ENCODE data around the gene MPC1.
"Not testable (repeated sequence)": the region's sequence is repeated elsewhere in the genome, so short reads cannot be mapped to it uniquely, and the experiment has no call there.

MPC1 gene

DNA sequence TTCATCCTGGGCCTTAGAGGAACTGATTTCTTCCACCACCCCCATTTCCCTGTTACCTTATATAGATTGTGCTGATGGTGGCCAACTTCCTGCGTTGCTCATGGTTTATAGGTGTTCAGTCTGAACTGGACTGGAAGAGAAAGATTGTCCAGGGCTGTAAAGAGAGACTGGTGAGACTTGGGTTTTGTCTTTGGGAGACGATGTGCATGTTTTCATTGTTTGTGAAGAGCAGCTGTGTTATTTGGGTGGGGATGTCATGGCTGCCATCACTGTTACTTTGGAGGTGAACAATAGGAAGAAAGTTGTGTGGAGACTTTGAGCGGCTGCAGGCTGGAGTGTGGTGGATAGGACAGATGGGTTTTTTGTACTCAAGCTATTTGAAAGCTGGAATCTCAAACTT is 15.6 kb upstream of the MPC1 start:
- DNase-seq (ENCODE audit: low read depth): no peak
- no peak overlapping the region for H3K4me3 ChIP-seq (ENCODE audit: low read length)
- TF ChIP-seq, protein P1, sequence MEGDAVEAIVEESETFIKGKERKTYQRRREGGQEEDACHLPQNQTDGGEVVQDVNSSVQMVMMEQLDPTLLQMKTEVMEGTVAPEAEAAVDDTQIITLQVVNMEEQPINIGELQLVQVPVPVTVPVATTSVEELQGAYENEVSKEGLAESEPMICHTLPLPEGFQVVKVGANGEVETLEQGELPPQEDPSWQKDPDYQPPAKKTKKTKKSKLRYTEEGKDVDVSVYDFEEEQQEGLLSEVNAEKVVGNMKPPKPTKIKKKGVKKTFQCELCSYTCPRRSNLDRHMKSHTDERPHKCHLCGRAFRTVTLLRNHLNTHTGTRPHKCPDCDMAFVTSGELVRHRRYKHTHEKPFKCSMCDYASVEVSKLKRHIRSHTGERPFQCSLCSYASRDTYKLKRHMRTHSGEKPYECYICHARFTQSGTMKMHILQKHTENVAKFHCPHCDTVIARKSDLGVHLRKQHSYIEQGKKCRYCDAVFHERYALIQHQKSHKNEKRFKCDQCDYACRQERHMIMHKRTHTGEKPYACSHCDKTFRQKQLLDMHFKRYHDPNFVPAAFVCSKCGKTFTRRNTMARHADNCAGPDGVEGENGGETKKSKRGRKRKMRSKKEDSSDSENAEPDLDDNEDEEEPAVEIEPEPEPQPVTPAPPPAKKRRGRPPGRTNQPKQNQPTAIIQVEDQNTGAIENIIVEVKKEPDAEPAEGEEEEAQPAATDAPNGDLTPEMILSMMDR (IDR thresholded peaks at IDR 0.05; ENCODE audit: insufficient read depth, low read depth, low read length, missing control alignments): no peak

DNA sequence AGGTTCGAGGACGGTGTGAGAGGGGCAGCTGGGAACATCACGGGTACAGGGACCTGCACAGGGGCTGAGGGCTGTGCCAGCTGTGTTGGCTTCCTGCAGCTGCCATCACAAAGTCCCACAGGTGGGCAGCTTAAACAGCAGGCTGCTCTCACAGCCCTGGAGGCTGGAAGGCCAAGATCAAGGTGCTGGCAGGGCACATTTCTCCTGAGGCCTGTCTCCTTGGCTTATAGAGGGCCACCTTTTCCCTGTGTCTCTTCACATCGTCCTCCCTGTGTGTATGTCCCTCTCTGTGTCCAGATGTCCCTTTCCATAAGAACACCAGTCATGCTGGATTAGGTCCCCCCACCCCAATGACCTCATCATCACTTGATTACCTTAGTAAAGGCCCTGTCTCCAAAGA is 15.1 kb upstream of the MPC1 start:
- H3K4me3 ChIP-seq (ENCODE audit: low read length): no peak overlapping the region
- no peak for DNase-seq (ENCODE audit: low read depth)
- TF ChIP-seq, protein P1 (IDR thresholded peaks at IDR 0.05; ENCODE audit: insufficient read depth, low read depth, low read length, missing control alignments): no peak

DNA sequence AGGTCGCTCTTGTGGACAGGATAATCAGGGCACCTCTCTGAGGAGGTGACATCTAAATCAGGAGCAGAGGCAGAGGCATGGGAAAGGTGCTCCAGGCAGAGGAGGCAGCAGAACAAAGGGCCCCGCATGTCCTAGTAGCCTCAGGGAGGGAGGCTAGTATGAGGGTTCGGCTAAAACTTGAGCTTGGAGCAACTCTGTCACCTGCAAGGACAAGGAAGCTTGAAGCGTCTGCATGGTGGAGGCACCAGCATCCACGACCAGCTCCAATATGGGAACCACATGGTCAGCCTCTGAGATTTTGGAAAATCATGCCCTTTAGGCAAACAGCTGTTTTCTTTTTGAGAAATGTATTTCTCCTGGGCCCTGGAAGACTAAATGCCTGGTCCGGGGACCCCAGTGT is 13.0 kb upstream of the MPC1 start:
- TF ChIP-seq, protein P1 (IDR thresholded peaks at IDR 0.05; ENCODE audit: insufficient read depth, low read depth, low read length, missing control alignments): no peak
- no peak overlapping the region for H3K4me3 ChIP-seq (ENCODE audit: low read length)
- DNase-seq (ENCODE audit: low read depth): no peak

DNA sequence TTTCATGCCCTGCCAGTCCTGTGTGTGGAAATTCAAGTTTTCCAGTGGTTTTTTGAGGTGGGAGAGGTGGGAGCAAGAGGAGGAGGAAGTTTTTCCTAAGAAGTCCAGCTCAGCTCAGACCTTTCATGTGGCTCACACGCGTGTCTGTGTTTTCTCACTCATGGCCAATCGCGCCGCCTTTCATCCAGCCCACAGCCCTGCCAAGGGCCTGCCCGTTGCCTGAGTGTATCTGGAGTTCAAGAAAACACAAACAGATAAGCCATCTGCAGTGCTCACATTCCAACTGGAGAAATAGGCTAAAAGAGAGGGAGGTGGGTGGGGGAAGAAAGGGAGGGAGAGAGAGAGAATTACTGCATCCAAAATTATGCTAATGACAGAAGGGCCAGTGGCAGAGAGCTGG is 12.6 kb upstream of the MPC1 start:
- TF ChIP-seq, protein P1 (IDR thresholded peaks at IDR 0.05; ENCODE audit: insufficient read depth, low read depth, low read length, missing control alignments): no peak

DNA sequence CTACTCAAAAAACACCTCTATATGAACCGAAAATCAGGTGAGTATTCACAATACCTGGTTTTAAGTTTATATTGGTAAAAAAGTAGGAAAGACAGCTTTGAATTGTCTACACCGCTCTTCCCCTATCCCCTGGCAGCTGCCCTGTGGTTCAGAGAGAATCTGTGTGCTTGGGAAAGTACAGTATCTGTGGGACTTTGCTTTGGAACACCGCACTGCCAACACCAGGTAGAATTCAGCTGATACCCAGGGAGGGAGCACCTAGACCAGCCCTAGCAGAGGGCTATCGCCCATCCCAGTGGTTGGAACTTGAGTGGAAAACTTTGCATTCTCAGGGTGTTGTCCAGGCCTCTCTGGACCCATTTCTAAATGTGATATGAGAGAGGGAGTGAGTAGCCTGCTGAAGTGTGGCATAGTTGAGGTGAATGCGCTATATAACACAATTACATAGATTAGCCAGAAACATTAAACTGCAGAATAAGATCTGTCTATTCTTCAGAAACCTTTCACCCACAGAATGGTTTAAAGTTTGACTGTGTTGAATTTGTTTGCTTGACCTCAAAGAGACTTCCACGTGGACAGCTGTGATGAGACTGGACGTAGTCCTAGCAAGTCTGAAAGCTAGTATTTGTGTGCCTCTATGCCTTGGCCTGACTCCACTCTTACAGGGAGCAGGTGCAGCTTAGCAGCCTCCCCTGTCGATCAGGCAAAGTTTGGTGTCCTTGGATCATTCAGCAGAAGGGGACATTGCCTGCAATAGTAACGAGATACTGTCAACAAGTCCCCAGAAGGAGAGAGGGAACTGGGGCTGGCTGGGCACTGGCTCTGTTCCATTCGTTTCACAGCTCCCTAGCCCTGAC is 11.5 kb upstream of the MPC1 start:
- DNase-seq (ENCODE audit: low read depth): no peak
- TF ChIP-seq, protein P1 (IDR thresholded peaks at IDR 0.05; ENCODE audit: insufficient read depth, low read depth, low read length, missing control alignments): no peak
- no peak overlapping the region for H3K4me3 ChIP-seq (ENCODE audit: low read length)

More for the DNA sequence above, 12.6 kb upstream of the MPC1 start:
- DNase-seq (ENCODE audit: low read depth): no peak
- no peak overlapping the region for H3K4me3 ChIP-seq (ENCODE audit: low read length)

DNA sequence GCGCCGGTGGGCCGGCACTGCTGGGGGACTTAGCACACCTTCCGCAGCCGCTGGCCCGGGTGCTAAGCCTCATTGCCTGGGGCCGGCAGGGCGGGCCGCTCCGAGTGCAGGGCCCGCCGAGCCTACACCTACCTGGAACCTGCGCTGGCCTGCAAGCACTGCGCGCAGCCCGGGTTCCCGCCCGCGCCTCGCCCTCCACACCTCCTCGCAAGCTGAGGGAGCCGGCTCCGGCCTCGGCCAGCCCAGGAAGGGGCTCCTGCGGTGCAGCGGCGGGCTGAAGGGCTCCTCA is 10.7 kb upstream of the MPC1 start:
- no peak for DNase-seq (ENCODE audit: low read depth)
- TF ChIP-seq, protein P1 (IDR thresholded peaks at IDR 0.05; ENCODE audit: insufficient read depth, low read depth, low read length, missing control alignments): no peak
- H3K4me3 ChIP-seq (ENCODE audit: low read length): no peak overlapping the region

DNA sequence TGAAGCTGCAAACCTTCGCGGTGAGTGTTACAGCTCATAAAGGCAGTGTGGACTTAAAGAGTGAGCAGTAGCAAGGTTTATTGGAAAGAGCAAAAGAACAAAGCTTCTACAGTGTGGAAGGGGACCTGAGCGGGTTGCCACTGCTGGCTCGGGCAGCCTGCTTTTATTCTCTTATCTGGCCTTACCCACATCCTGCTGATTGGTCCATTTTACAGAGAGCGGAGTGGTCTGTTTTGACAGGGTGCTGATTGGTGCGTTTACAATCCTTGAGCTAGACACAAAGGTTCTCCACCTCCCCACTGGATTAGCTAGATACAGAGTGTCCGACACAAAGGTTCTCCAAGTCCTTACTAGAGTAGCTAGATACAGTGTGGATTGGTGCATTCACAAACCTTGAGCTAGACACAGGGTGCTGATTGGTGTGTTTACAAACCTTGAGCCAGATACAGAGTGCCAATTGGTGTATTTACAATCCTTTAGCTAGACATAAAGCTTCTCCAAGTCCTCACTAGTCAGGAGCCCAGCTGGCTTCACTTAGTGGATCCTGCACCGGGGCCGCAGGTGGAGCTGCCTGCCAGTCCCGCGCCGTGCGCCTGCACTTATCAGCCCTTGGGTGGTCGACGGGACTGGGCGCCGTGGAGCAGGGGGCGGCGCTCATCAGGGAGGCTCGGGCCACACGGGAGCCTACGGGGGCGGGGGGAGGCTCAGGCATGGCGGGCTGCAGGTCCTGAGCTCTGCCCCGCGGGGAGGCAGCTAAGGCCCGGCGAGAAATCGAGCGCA is 10.2 kb upstream of the MPC1 start:
- not testable (repeated sequence) for H3K4me3 ChIP-seq (ENCODE audit: low read length); DNase-seq (ENCODE audit: low read depth)

Data from epithelial cell of esophagus (primary cell).